GM19193 (cell line): ENCODE data around the gene CHSY1.

ENCODE experiments used
- POLR2A ChIP-seq: IDR thresholded peaks from 4 replicates; pipeline ENCODE4 v1.6.1; 2011; ENCODE audit not compliant: insufficient read depth, insufficient read length; ENCODE audit errors: extremely low read depth

CHSY1 gene

GRCh38 chr15:101255051-101255395 lies 3.2 kb upstream of the CHSY1 start:
- TF ChIP-seq POLR2A = no peak

- TF ChIP-seq POLR2A = no peak
Observed at GRCh38 chr15:101254157-101255050, 2.6 kb upstream of the CHSY1 start.

GRCh38 chr15:101252836-101253235 lies 988 bp upstream of the CHSY1 start:
- no peak for TF ChIP-seq POLR2A

GRCh38 chr15:101250873-101251829 lies 697 bp downstream of the CHSY1 start:
- TF ChIP-seq POLR2A = no peak

- no peak for TF ChIP-seq POLR2A
Observed at GRCh38 chr15:101250341-101250831, 1.5 kb downstream of the CHSY1 start.

- no peak for TF ChIP-seq POLR2A
Observed at GRCh38 chr15:101248274-101248673, 3.6 kb downstream of the CHSY1 start.

- TF ChIP-seq POLR2A = no peak
Observed at GRCh38 chr15:101246824-101247745, 4.8 kb downstream of the CHSY1 start.

GRCh38 chr15:101246391-101246790 lies 5.5 kb downstream of the CHSY1 start:
- TF ChIP-seq POLR2A = no peak

GRCh38 chr15:101244889-101245668 lies 6.8 kb downstream of the CHSY1 start:
- TF ChIP-seq POLR2A = no peak

GRCh38 chr15:101244036-101244781 lies 7.6 kb downstream of the CHSY1 start:
- TF ChIP-seq POLR2A = no peak

- no peak for TF ChIP-seq POLR2A
Observed at GRCh38 chr15:101243420-101243819, 8.4 kb downstream of the CHSY1 start.

GRCh38 chr15:101242999-101243336 lies 8.9 kb downstream of the CHSY1 start:
- TF ChIP-seq POLR2A = no peak

- no peak for TF ChIP-seq POLR2A
Observed at GRCh38 chr15:101242160-101242998, 9.5 kb downstream of the CHSY1 start.

GRCh38 chr15:101240358-101240757 lies 11.5 kb downstream of the CHSY1 start:
- no peak for TF ChIP-seq POLR2A
